NCI-H1105 (cell line): Measurements from ENCODE around the gene HEXD.
"Not testable (repeated sequence)": the region's sequence is repeated elsewhere in the genome, so short reads cannot be mapped to it uniquely, and the experiment has no call there.

Experiments used
- DNase-seq: peaks from one replicate; lab custom pipeline; 2025; lab: John Stamatoyannopoulos, UW

HEXD gene

GRCh38 chr17:82458179-82458884 is 40.2 kb downstream of the HEXD start, which contains the start of gene NARF:
Gene NARF (plus strand): TSS chr17:82458741. CDS start chr17:82458804, 63 bp downstream.
- peak; percentile 98 for DNase-seq

- DNase-seq: no peak
Observed at GRCh38 chr17:82458885-82459424, 40.8 kb downstream of the HEXD start.

- DNase-seq: not testable (repeated sequence)
Observed at GRCh38 chr17:82459936-82460335, 41.8 kb downstream of the HEXD start.

- no peak for DNase-seq
Observed at GRCh38 chr17:82461827-82462524, 43.8 kb downstream of the HEXD start.

- no peak for DNase-seq
Observed at GRCh38 chr17:82463391-82463790, 45.2 kb downstream of the HEXD start.

- DNase-seq: no peak
Observed at GRCh38 chr17:82463925-82464566, 45.9 kb downstream of the HEXD start.

- DNase-seq: no peak
Observed at GRCh38 chr17:82464567-82464929, 46.4 kb downstream of the HEXD start.

GRCh38 chr17:82465023-82465603 is 47.0 kb downstream of the HEXD start:
- DNase-seq: no peak

GRCh38 chr17:82468692-82469091 is 50.5 kb downstream of the HEXD start:
- no peak for DNase-seq

- no peak for DNase-seq
Observed at GRCh38 chr17:82470065-82470464, 51.9 kb downstream of the HEXD start.

GRCh38 chr17:82474223-82475010 is 56.3 kb downstream of the HEXD start:
- DNase-seq: no peak

GRCh38 chr17:82475458-82475857 is 57.3 kb downstream of the HEXD start:
- no peak for DNase-seq

- no peak for DNase-seq
Observed at GRCh38 chr17:82477934-82478333, 59.8 kb downstream of the HEXD start.

GRCh38 chr17:82479602-82480001 is 61.5 kb downstream of the HEXD start:
- no peak for DNase-seq

- no peak for DNase-seq
Observed at GRCh38 chr17:82480318-82480717, 62.2 kb downstream of the HEXD start.

- no peak for DNase-seq
Observed at GRCh38 chr17:82483204-82483660, 65.1 kb downstream of the HEXD start.

GRCh38 chr17:82483836-82484235 is 65.7 kb downstream of the HEXD start:
- DNase-seq: no peak

GRCh38 chr17:82486231-82487094 is 68.3 kb downstream of the HEXD start:
- DNase-seq: no peak

- no peak for DNase-seq
Observed at GRCh38 chr17:82487910-82488309, 69.8 kb downstream of the HEXD start.

- no peak for DNase-seq
Observed at GRCh38 chr17:82489117-82489516, 71.0 kb downstream of the HEXD start.
